Measurements from ENCODE around the gene SLC30A5.

DNA sequence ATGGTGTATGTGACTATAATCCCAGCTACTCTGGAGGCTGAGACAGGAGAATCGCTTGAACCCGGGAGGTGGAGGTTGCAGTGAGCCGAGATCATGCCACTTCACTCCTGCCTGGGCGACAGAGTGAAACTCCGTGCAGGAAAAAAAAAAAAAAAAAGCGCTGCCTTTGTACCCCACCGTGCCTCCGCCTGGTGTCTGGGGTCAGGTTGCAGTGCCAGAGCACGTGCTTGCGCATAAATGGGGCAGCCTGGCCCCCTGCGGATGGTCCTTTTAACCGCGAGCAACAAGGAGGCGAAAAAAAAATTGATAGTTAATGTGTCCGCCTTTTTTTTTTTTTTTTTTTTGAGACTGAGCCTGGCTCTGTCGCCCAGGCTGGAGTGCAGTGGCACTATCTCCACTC lies 66.8 kb downstream of the SLC30A5 start:
- TF ChIP-seq TAF1 (CRISPR knock-in tag; IDR thresholded peaks at IDR 0.05) = no peak
- TF ChIP-seq, protein P1, sequence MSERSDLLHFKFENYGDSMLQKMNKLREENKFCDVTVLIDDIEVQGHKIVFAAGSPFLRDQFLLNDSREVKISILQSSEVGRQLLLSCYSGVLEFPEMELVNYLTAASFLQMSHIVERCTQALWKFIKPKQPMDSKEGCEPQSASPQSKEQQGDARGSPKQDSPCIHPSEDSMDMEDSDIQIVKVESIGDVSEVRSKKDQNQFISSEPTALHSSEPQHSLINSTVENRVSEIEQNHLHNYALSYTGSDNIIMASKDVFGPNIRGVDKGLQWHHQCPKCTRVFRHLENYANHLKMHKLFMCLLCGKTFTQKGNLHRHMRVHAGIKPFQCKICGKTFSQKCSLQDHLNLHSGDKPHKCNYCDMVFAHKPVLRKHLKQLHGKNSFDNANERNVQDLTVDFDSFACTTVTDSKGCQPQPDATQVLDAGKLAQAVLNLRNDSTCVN (CRISPR knock-in tag; IDR thresholded peaks at IDR 0.05; ENCODE audit: borderline replicate concordance) = no peak
